HFFc6 (cell line): ENCODE results near the gene SORCS3. TPM values are rescaled to one million over a fixed set of nuclear protein-coding genes. Genes with fewer than 3 reads are reported as not detected.

Source experiments
- DNase-seq: peaks from one replicate; pipeline ENCODE4 v3.0.0-alpha.2; 2018
- H3K27ac Mint-ChIP-seq: 2 replicates; pipeline ENCODE4 v1.8.0; 2020; ENCODE audit warnings: mild to moderate bottlenecking, mixed read lengths
- H3K27me3 Mint-ChIP-seq: 2 replicates; pipeline ENCODE4 v1.8.0; 2021; ENCODE audit warnings: mild to moderate bottlenecking, moderate library complexity, mixed read lengths; ENCODE audit not compliant: insufficient read depth
- H3K36me3 Mint-ChIP-seq: 2 replicates; pipeline ENCODE4 v1.8.0; 2021; ENCODE audit warnings: low read depth, mixed read lengths
- H3K4me1 Mint-ChIP-seq: 2 replicates; pipeline ENCODE4 v1.8.0; 2020; ENCODE audit warnings: low read depth, mixed read lengths
- H3K4me3 Mint-ChIP-seq: 2 replicates; pipeline ENCODE4 v1.8.0; 2020; ENCODE audit warnings: mild to moderate bottlenecking, moderate library complexity, mixed read lengths
- H3K9me3 Mint-ChIP-seq: 2 replicates; pipeline ENCODE4 v1.8.0; 2020; ENCODE audit warnings: mild to moderate bottlenecking, mixed read lengths
- total RNA-seq, 6 experiments: library from RNA; stranded (reverse); fragmentation: NEBNext Ultra II Directional; extraction: Animal tissue kit (Norgen Biotek cat#: 25700); gene quantifications; 2 replicates in 1 of 6; 3 replicates in 5 of 6; pipeline ENCODE4 v1.2.3, GENCODE V29; 2021
- TF ChIP-seq, protein P1 (sequence below): fragments of 200-600 bp; sonication (generic); IDR thresholded peaks from 2 replicates; pipeline ENCODE4 v1.5.0; 2021; ENCODE audit warnings: antibody characterized with exemption, mild to moderate bottlenecking

SORCS3 gene
- total RNA-seq, 6 experiments from 2014 or later, result not detected

DNA sequence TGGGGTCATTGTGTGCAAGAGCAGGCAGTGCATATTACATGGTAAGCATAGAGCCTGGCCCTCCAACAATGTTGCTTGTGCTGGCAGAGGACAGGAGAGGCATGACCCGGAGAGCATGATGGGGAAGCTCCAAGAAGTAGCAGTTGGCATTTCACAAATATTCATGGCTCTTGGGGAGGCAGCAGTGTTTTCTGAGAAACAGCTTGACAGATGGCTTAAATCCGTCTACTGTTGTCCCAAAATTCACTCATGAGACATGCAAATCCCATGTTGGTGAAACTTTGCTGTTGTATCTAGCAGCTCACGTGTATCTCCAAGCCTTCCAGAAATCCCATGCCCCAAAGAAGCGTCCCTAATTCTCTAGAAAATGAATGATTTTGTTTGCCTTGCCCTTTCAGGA is 487.0 kb downstream of the SORCS3 start:
- TF ChIP-seq, protein P1, sequence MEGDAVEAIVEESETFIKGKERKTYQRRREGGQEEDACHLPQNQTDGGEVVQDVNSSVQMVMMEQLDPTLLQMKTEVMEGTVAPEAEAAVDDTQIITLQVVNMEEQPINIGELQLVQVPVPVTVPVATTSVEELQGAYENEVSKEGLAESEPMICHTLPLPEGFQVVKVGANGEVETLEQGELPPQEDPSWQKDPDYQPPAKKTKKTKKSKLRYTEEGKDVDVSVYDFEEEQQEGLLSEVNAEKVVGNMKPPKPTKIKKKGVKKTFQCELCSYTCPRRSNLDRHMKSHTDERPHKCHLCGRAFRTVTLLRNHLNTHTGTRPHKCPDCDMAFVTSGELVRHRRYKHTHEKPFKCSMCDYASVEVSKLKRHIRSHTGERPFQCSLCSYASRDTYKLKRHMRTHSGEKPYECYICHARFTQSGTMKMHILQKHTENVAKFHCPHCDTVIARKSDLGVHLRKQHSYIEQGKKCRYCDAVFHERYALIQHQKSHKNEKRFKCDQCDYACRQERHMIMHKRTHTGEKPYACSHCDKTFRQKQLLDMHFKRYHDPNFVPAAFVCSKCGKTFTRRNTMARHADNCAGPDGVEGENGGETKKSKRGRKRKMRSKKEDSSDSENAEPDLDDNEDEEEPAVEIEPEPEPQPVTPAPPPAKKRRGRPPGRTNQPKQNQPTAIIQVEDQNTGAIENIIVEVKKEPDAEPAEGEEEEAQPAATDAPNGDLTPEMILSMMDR, result no peak
- Mint-ChIP-seq H3K9me3 (peaks cover 29% of the 10 kb centered on the region), H3K36me3 (no peaks in the 10 kb centered on the region), H3K4me3 (no peak overlapping the region), H3K27ac (no peak overlapping the region), H3K4me1 (no peaks in the 10 kb centered on the region), H3K27me3 (no peaks in the 10 kb centered on the region)
- DNase-seq, result no peak

DNA sequence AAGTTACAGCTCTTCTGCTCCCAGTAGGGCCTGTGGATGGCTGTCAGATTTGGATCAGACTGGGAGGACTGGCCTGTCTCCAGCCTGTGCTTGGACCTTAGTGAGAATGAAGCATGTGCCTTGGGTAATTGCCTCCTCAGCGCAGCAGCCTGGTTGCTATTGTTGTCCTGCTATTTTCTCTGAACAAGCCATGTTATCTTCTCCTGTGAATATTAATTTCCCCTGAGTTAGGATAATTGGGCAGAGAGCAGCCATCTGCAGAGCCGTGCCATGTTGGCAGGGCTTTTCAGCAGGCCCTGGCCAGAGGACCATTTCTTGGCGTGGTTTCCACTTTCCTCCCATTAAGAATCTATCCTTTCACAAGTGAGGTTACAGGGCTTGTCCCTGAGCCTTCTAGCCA is 497.3 kb downstream of the SORCS3 start:
- H3K9me3 Mint-ChIP-seq, result peaks cover 44% of the 10 kb centered on the region
- H3K36me3 Mint-ChIP-seq, result no peaks in the 10 kb centered on the region; the same call in 1 of the 2 replicates
- H3K4me3 Mint-ChIP-seq, result no peak overlapping the region
- no peak for DNase-seq
- TF ChIP-seq, protein P1, result no peak
- no peaks in the 10 kb centered on the region for H3K4me1 Mint-ChIP-seq
- H3K27ac Mint-ChIP-seq, result no peak overlapping the region
- peaks cover 2% of the 10 kb centered on the region; the same call in 1 of the 2 replicates for H3K27me3 Mint-ChIP-seq

DNA sequence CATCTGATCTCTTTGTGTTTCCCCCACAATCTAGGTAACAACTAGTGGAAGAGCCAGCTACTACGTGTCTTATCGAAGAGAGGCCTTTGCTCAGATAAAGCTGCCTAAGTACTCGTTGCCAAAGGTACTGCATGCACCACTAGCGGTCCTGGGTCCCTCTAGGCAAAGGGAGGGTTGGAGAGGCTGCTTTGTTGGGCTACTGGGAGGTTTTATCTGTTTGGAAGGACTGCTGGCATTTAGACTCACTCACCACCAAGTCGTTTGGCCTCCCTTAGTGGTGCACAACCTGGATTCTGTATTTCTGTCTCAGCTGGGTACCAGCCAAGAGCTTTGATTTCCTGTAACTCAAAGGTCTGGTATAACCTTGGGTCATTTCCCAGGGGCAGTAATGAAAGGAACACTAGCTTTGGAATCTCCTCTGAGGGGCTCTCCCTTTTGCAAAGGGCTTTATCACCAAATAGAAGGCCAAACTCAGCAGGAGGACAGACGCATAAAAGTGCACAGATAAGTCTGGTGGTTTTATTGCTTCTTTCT is 498.3 kb downstream of the SORCS3 start:
- TF ChIP-seq, protein P1, result no peak
- Mint-ChIP-seq H3K9me3 (peaks cover 44% of the 10 kb centered on the region), H3K27me3 (peaks cover 2% of the 10 kb centered on the region; the same call in 1 of the 2 replicates), H3K27ac (no peak overlapping the region), H3K4me3 (no peak overlapping the region), H3K4me1 (no peaks in the 10 kb centered on the region), H3K36me3 (no peaks in the 10 kb centered on the region; the same call in 1 of the 2 replicates)
- DNase-seq, result no peak

DNA sequence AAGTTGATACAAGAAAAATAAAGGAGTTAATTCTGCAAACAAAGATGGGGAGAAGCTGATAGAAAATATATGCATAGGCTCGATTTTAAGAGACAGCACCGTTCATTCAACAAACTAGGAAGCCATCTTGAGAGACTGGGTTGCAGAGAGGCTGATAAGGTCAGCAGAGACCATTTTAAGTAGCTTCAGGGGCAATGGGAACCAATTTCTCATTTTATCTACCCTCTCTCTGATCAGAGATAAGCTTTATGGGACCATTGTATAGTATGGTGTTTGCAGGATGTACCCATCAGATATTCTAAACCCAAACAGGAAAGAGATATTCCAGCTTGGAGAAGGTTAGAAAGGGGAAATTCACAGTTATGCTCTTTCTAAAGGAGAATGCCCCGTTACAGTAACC is 499.5 kb downstream of the SORCS3 start:
- Mint-ChIP-seq H3K9me3 (peaks cover 40% of the 10 kb centered on the region), H3K4me1 (no peaks in the 10 kb centered on the region), H3K4me3 (no peak overlapping the region), H3K36me3 (no peaks in the 10 kb centered on the region; the same call in 1 of the 2 replicates), H3K27me3 (peaks cover 1% of the 10 kb centered on the region; the same call in 1 of the 2 replicates), H3K27ac (no peak overlapping the region)
- DNase-seq, result no peak
- TF ChIP-seq, protein P1, result no peak

DNA sequence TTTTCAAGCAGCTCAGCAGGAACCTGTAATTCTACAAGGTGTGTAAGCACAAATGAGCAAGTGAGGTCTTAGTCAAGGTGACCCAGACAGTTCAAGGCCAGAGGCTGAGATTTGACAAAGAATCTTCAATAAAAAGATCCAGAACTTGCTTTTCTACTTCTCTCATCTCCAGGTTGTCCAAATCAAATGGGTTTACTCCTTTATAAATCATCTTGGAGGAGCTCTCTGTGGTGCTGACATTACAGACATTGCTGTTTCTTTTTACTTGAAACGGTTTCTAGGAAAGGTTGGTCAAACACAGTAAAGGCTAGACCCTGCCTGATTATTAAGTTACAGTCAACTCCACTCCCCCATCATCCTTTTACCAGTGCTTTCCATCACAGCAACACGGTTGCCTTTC is 504.6 kb downstream of the SORCS3 start:
- no peaks in the 10 kb centered on the region; the same call in 1 of the 2 replicates for H3K27me3 Mint-ChIP-seq
- H3K9me3 Mint-ChIP-seq, result peaks cover 30% of the 10 kb centered on the region
- H3K4me1 Mint-ChIP-seq, result no peaks in the 10 kb centered on the region
- H3K27ac Mint-ChIP-seq, result no peak overlapping the region
- no peaks in the 10 kb centered on the region for H3K36me3 Mint-ChIP-seq
- no peak overlapping the region for H3K4me3 Mint-ChIP-seq
- no peak for DNase-seq
- TF ChIP-seq, protein P1, result no peak
